ENCODE measurements around the gene DDI2.

DNA sequence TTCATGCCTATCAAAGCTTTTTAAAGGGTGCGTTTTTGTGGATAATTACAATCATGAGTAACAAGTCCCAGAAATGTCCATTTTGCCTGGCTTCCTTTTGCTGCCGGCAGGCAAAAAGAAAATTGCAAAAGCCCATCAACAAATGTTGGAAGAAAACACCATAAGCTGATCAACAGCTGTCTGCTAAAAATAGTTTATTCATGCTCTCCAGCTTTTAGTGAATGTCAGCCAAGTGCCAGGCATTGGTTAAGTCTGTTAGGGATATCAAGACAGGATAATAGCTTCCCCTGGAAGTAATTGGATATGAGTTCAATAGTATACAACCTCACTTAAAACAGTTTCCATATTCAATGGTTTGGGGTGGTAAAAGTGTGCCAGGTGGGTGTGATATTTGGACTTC, 18.8 kb upstream of the DDI2 start:
- TF ChIP-seq, protein P1, sequence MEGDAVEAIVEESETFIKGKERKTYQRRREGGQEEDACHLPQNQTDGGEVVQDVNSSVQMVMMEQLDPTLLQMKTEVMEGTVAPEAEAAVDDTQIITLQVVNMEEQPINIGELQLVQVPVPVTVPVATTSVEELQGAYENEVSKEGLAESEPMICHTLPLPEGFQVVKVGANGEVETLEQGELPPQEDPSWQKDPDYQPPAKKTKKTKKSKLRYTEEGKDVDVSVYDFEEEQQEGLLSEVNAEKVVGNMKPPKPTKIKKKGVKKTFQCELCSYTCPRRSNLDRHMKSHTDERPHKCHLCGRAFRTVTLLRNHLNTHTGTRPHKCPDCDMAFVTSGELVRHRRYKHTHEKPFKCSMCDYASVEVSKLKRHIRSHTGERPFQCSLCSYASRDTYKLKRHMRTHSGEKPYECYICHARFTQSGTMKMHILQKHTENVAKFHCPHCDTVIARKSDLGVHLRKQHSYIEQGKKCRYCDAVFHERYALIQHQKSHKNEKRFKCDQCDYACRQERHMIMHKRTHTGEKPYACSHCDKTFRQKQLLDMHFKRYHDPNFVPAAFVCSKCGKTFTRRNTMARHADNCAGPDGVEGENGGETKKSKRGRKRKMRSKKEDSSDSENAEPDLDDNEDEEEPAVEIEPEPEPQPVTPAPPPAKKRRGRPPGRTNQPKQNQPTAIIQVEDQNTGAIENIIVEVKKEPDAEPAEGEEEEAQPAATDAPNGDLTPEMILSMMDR (IDR thresholded peaks at IDR 0.05; ENCODE audit: poor library complexity, severe bottlenecking): no peak
- TF ChIP-seq POLR2AphosphoS5 (IDR thresholded peaks at IDR 0.05) (no peak), EZH2 (IDR thresholded peaks at IDR 0.05; ENCODE audit: borderline replicate concordance, insufficient read depth, low read length, poor library complexity, severe bottlenecking) (no peak), SMC3 (conservative IDR thresholded peaks at IDR 0.05; ENCODE audit: poor library complexity) (no peak), EP300 (conservative IDR thresholded peaks at IDR 0.05; ENCODE audit: poor library complexity, severe bottlenecking) (no peak), MXI1 (conservative IDR thresholded peaks at IDR 0.05; ENCODE audit: poor library complexity, severe bottlenecking) (no peak)
- TF ChIP-seq, protein P2, sequence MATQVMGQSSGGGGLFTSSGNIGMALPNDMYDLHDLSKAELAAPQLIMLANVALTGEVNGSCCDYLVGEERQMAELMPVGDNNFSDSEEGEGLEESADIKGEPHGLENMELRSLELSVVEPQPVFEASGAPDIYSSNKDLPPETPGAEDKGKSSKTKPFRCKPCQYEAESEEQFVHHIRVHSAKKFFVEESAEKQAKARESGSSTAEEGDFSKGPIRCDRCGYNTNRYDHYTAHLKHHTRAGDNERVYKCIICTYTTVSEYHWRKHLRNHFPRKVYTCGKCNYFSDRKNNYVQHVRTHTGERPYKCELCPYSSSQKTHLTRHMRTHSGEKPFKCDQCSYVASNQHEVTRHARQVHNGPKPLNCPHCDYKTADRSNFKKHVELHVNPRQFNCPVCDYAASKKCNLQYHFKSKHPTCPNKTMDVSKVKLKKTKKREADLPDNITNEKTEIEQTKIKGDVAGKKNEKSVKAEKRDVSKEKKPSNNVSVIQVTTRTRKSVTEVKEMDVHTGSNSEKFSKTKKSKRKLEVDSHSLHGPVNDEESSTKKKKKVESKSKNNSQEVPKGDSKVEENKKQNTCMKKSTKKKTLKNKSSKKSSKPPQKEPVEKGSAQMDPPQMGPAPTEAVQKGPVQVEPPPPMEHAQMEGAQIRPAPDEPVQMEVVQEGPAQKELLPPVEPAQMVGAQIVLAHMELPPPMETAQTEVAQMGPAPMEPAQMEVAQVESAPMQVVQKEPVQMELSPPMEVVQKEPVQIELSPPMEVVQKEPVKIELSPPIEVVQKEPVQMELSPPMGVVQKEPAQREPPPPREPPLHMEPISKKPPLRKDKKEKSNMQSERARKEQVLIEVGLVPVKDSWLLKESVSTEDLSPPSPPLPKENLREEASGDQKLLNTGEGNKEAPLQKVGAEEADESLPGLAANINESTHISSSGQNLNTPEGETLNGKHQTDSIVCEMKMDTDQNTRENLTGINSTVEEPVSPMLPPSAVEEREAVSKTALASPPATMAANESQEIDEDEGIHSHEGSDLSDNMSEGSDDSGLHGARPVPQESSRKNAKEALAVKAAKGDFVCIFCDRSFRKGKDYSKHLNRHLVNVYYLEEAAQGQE (IDR thresholded peaks at IDR 0.05; ENCODE audit: borderline replicate concordance): no peak

Data from neural cell (in vitro differentiated cells).